DMS153 treated with DMSO at 0.1 percent for 48 hours (cell line): ENCODE data around the gene NPRL2.
"Not testable (repeated sequence)": the region's sequence is repeated elsewhere in the genome, so short reads cannot be mapped to it uniquely, and the experiment has no call there.

ENCODE experiments used
- DNase-seq: peaks from one replicate; lab custom pipeline; 2025; ENCODE audit not compliant: unreplicated experiment; lab: John Stamatoyannopoulos, UW

NPRL2 gene

GRCh38 chr3:50314816-50315215 lies 35.8 kb downstream of the NPRL2 start:
- DNase-seq, result no peak

GRCh38 chr3:50314342-50314741 lies 36.2 kb downstream of the NPRL2 start:
- no peak for DNase-seq

- not testable (repeated sequence) for DNase-seq
Observed at GRCh38 chr3:50312041-50312440, 38.5 kb downstream of the NPRL2 start.

DNA sequence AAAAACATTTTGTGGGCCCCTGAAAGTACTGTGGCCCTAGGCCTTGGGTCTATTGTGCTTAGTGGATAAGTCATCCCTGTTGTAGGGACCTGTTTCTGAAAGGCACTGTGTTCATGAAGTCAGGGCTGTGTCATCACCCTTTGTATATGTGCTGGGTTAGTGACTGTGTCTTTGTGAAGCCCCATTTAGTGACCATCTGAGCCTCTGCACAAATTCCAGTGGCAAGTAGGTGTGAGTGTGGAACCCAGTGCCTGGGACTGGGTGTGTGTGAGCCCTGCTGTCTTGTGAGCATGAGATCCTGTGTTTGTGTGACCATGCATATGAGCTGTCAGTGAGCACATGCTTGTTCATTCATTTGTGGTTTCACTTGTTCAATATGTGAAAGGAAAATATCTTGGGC lies 46.0 kb downstream of the NPRL2 start:
- no peak for DNase-seq

DNA sequence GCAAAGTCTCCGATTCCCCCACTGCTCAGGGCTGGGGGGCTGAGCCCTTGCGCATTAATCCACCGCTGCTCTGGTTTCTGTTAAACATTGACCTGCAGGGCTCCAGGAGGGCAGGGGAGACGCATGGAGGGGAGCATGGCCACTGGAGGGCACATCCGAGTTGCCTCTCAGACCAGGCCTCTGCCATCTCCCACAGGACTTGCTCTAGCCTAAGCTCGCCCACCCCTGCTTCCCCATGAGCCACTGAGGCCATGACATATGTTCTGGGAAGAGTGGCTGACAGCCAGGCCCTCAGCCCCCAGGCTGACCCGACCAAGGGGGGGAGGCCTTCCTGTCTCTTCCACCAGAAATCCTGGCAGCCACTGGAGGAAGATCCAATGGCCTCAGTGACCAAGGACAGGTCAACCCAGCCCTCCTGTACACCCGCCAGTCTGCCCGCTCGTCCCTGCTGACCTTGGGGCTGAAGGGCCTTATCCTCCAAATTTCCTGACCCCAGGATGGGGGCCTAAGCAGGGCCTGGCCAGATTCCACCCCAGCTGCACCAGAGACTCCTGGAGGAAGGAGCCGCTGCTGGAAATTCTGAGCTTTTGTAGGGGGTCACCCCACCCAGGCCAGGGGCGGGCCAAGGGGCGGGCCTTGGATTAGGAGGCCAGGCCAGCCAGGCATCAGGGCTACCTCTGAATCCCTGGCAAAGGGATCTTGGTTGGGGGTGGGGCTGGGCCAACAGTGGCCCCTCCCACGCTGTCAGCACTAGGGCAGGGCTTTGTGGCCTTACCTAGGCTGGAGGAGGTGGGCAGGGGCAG lies 47.4 kb downstream of the NPRL2 start, which contains the start of gene HYAL1:
HYAL1 (minus strand) TSS at position 562 of the 803 bp plus-strand sequence. CDS start 618 bp downstream, outside the sequence.
- DNase-seq, result no peak

DNA sequence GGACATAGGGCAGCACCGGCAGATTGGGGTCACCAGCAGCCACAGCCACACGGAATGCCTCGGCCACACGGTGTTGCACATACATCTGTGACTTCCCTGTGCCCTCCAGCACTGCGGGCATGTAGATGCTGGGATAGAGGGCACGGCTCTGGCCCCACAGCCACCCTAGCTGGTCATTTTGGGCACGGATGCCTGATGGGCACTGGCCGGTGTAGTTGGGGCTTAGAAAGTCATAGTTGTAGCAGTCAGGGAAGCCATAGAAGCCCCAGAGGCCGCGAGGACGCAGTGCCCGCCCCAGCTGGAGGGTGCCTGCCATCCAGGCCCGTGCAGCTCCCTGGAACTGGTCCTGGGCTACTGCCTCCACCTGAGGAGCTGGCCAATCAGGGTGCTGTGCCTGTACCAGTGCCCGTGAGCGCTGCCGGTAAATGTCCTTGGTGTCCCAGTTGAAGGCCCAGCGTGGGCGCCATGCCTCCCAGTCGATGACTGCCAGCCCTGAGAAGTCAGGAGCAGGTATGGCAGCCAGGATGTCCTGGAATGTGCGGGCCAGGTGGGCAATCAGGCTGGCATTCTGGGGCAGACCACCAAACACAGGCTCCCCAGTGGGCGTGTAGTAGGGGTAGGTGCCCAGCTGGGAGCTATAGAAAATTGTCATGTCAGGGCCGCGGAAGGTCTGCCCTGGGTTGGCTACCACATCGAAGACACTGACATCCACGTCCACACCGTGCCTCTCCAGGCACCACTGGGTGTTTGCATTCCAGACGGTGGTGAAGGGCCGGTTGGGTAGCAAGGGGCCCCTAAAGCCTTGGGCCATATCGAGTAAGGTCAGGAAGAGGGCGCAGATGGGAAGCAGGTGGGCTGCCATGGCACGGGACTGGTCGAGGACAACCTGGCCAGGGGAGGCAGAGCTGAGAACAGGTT lies 48.2 kb downstream of the NPRL2 start:
- DNase-seq, result no peak

DNA sequence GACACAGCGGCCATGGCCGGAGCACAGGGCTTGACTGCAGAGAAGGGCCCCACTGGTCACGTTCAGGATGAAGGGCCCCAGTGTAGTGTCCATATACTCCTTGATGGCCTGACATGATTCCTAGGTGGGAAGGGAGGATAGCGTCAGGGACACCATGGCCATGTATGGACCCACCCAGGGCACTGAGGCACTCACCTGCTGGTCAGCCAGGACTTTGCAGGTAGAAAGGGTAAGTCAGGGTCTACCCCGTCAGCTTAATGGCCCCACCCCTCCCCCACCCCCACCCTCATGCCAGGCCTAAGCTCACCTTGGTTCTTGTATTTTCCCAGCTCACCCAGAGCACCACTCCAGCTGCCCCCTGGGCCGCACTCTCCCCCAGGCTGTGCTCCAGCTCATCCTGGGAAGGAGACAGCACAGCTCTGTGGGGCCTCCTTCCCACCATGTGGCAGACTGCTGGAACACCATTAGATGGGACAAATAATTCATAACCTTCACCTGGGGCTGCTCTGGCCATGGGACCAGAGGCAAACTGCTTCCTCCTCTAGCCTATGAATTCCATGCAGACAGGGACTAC lies 49.8 kb downstream of the NPRL2 start:
- DNase-seq, result no peak

- no peak for DNase-seq
Observed at GRCh38 chr3:50299929-50300680, 50.5 kb downstream of the NPRL2 start.

- DNase-seq, result no peak
Observed at GRCh38 chr3:50299638-50299928, 51.0 kb downstream of the NPRL2 start.

GRCh38 chr3:50298836-50299637 lies 51.5 kb downstream of the NPRL2 start, which contains the start of the genes HYAL3 and NAA80:
TSS of gene HYAL3 (minus strand) at chr3:50299405. CDS start at chr3:50295602, 3,803 bp downstream.
TSS of gene NAA80 (minus strand) at chr3:50299405. CDS start at chr3:50297463, 1,942 bp downstream.
- peak; percentile 77 for DNase-seq

DNA sequence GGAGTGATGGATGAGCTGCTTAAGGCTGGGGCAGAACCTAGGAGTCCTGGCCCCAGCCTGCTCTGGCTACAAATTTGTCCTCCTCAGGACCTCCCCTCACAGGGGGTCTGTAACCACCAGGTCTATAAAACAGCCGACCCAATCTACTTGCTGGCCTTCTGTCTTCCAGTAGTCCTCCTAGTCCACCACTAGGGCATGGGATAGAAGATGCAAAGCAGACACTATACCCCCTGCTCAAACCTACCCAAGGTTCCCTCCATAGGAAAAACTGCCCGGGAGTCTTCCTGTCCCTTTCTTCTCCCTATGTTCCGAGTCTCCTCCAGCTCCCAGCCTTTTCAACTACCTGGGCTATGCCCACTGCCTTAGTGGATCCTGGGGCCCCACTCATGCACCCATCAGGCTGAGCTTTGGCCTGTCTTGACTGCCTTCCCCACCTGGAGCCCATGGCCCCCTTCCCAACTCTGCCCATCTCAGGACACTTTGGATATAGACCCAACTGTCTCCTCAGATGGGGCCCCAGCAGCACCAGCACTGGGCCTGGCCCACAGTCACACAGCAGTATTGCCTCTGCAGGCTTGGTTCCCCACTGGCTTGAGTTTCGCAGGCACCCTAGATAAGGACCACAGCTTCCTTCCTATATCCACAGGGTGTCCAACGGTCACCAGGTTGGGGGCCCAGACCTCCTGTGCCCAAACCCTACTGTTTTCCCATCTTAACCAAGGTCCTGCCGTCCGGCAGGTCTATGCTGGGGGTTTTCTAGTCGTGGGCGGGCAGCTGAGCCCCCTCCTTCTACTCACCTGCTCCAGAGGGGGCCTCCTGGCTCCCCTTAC lies 52.5 kb downstream of the NPRL2 start:
- DNase-seq, result no peak

- no peak for DNase-seq
Observed at GRCh38 chr3:50297384-50297775, 53.2 kb downstream of the NPRL2 start.
